HepG2 (cell line): ENCODE data around the gene EGFR. TPM values are rescaled to one million over a fixed set of nuclear protein-coding genes. Genes with fewer than 3 reads are reported as not detected.

ENCODE experiments used
- ATAC-seq: fragments of 200-7000 bp; cut with Tn5 transposase; 3 replicates; pipeline ENCODE4 v1.9.1; 2020; ENCODE audit warnings: mild to moderate bottlenecking, moderate library complexity
- BruUV-seq: library from RNA; stranded (reverse); fragments of 400-500 nt; replicated peaks from 2 replicates; lab custom pipeline; 2021; lab: Mats Ljungman, UMichigan
- CTCF ChIA-PET: fragments of 300-600 bp; formaldehyde crosslinking; extraction: SDS; loops from one replicate; lab custom pipeline; 2021; ENCODE audit warnings: low total read pairs, inconsistent platforms, low intra/inter-chr PET ratio; lab: Yijun Ruan, JAX
- POLR2A ChIA-PET: fragments of 350-600 bp; sonication (Branson Sonifier 250); formaldehyde crosslinking; loops from one replicate; lab custom pipeline; 2020; ENCODE audit warnings: antibody characterized with exemption, inconsistent platforms; lab: Yijun Ruan, JAX
- DNase-seq: peaks from one replicate; pipeline ENCODE4 v3.0.0-alpha.2; 2015; ENCODE audit warnings: low spot score
- FAIRE-seq: peaks from 3 replicates; lab custom pipeline; 2011; peaks lifted over from hg19 to GRCh38; lab: Jason Lieb, UNC
- H2AFZ ChIP-seq: one replicate; pipeline ENCODE4 v1.6.1; 2011; ENCODE audit warnings: low read length, inconsistent platforms
- H3K27ac ChIP-seq: fragments of 300-600 bp; 3 replicates; pipeline ENCODE4 v1.8.0; 2011; ENCODE audit warnings: mixed run types, mild to moderate bottlenecking, mixed read lengths, low read length, inconsistent platforms; ENCODE audit not compliant: insufficient read depth; ENCODE audit errors: extremely low read length
- H3K27me3 ChIP-seq, 2 experiments: fragments of 200-600 bp in 1 of 2; 2 replicates in 1 of 2; 3 replicates in 1 of 2; pipeline versions ENCODE4 v1.6.0 to v1.8.0; 2011; ENCODE audit warnings: low read length in 2 of 2, mild to moderate bottlenecking in 2 of 2, moderate library complexity in 2 of 2, inconsistent platforms in 1 of 2; ENCODE audit not compliant: insufficient read depth in 2 of 2, control insufficient read depth in 1 of 2
- H3K36me3 ChIP-seq, 2 experiments: fragments of 200-600 bp in 1 of 2; replicated peaks in 1 of 2; 2 replicates in 1 of 2; 3 replicates in 1 of 2; pipeline versions ENCODE4 v1.5.1 to v1.8.0; 2011; ENCODE audit warnings: low read length in 2 of 2, inconsistent platforms in 1 of 2; ENCODE audit not compliant: insufficient read depth in 2 of 2, control insufficient read depth in 1 of 2
- H3K4me1 ChIP-seq: 2 replicates; pipeline ENCODE4 v1.5.1; 2012; ENCODE audit warnings: low read length, inconsistent platforms; ENCODE audit not compliant: insufficient read depth
- H3K4me2 ChIP-seq: 2 replicates; pipeline ENCODE4 v1.6.0; 2011; ENCODE audit warnings: low read depth, low read length, inconsistent platforms
- H3K4me3 ChIP-seq, 3 experiments: fragments of 200-600 bp in 1 of 3; sonication (generic), shearing (Covaris generic) in 1 of 3; replicated peaks in 1 of 3; 2 replicates each; pipeline ENCODE4 v1.5.1; 2011 to 2016; ENCODE audit warnings: low read length in 3 of 3, inconsistent platforms in 2 of 3, low read depth in 2 of 3, mild to moderate bottlenecking in 2 of 3, control low read depth in 1 of 3, mixed read lengths in 1 of 3; ENCODE audit not compliant: insufficient read depth in 1 of 3
- H3K79me2 ChIP-seq: one replicate; pipeline ENCODE4 v1.6.1; 2011; ENCODE audit warnings: low read length, inconsistent platforms; ENCODE audit not compliant: insufficient read depth
- H3K9ac ChIP-seq: 2 replicates; pipeline ENCODE4 v1.6.0; 2011; ENCODE audit warnings: mild to moderate bottlenecking, low read depth, low read length, inconsistent platforms; ENCODE audit not compliant: insufficient read depth
- H3K9me3 ChIP-seq: 2 replicates; pipeline ENCODE4 v1.5.1; 2012; ENCODE audit warnings: mild to moderate bottlenecking, low read length
- H4K20me1 ChIP-seq: 2 replicates; pipeline ENCODE4 v1.6.0; 2011; ENCODE audit warnings: inconsistent platforms, mild to moderate bottlenecking, low read length, moderate library complexity; ENCODE audit not compliant: insufficient read depth
- CEBPB ChIP-seq: IDR thresholded peaks from 2 replicates; pipeline ENCODE4 v1.6.1; 2011; ENCODE audit warnings: low read depth, low read length, improper control_type of control experiment, borderline replicate concordance
- ELF3 ChIP-seq: IDR thresholded peaks from 2 replicates; pipeline ENCODE4 v1.6.1; 2016; ENCODE audit warnings: missing genetic modification reagents, missing compliant biosample characterization
- GATAD2A ChIP-seq: IDR thresholded peaks from 2 replicates; pipeline ENCODE4 v1.6.1; 2016
- WGBS: methylation state at CpG from one replicate; pipeline ENCODE4 v1.1.6; 2017; ENCODE audit warnings: low lambda C conversion rate; 5-methylcytosine and 5-hydroxymethylcytosine counted together
- in situ Hi-C: cut with HindIII; loops from 2 replicates; pipeline ENCODE4 v1.10.0; 2017; ENCODE audit warnings: low pct_unique_long_range_greater_than_20kb; ENCODE audit not compliant: extremely low pct_ligation_motif_present
- intact Hi-C: fragments of 100-400 bp; cut with micrococcal nuclease; formaldehyde crosslinking; loops from one replicate; pipeline ENCODE4 v1.10.0; 2022; ENCODE audit not compliant: unreplicated experiment
- polyA plus RNA-seq, 8 experiments: library from polyadenylated mRNA; depleted of rRNA in 3 of 8; stranded (reverse) in 7 of 8; unstranded in 1 of 8; fragments of >200 nt; fragmentation: Illumina TruSeq in 4 of 8; extraction: Trizol in 4 of 8; gene quantifications; 2 replicates each; pipeline versions ENCODE4 v1.2.1 to v1.2.3, GENCODE V29; 2011 to 2016; ENCODE audit warnings: low read depth in 4 of 8, missing spikeins in 1 of 8, mixed read lengths in 1 of 8; ENCODE audit not compliant: insufficient read depth in 1 of 8
- total RNA-seq, 5 experiments: library from RNA; depleted of rRNA; stranded (reverse); fragments of >200 nt; fragmentation: Illumina TruSeq; extraction: Trizol; gene quantifications; 2 replicates each; pipeline ENCODE4 v1.2.3, GENCODE V29; 2016; ENCODE audit warnings: low read depth in 1 of 5
- TF ChIP-seq, protein P1 (sequence below): sonication (generic); formaldehyde crosslinking; IDR thresholded peaks from 2 replicates; pipeline ENCODE4 v1.4.0; 2020; ENCODE audit warnings: mild to moderate bottlenecking, missing genetic modification reagents, borderline replicate concordance
- TF ChIP-seq, protein P2 (sequence below): sonication (generic); formaldehyde crosslinking; IDR thresholded peaks from 2 replicates; pipeline ENCODE4 v1.5.0; 2020; ENCODE audit warnings: missing genetic modification reagents, mild to moderate bottlenecking, borderline replicate concordance
- TF ChIP-seq, protein P3 (sequence below): sonication (generic); formaldehyde crosslinking; IDR thresholded peaks from 2 replicates; pipeline ENCODE4 v1.4.0; 2020; ENCODE audit warnings: missing genetic modification reagents

The EGFR gene
- total and polyA plus RNA-seq, 2 of the 13 experiments (the other 11 are each of a cell fraction or from before 2014, with no cell fraction given), result 7.0 to 10.0 TPM

DNA sequence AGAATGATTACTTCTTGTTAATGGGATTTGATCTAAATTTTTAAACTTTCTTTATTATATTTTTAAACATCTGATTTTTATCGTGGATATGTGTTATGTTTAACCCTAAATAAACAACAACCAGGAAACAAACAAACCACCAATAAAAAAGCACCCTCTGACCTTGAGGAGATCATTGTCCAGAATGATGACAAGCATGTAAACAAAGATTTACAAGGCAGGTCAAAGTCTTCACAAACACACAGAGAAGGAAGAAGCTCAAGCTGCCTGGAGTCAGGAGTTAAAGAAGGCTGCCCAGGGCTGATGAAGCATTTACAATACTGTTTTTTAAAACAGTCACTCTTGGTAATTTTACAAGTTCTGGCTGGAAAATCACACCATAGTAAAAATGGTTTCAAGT is 31.0 kb upstream of the EGFR start (continued):
- TF ChIP-seq, protein P1, sequence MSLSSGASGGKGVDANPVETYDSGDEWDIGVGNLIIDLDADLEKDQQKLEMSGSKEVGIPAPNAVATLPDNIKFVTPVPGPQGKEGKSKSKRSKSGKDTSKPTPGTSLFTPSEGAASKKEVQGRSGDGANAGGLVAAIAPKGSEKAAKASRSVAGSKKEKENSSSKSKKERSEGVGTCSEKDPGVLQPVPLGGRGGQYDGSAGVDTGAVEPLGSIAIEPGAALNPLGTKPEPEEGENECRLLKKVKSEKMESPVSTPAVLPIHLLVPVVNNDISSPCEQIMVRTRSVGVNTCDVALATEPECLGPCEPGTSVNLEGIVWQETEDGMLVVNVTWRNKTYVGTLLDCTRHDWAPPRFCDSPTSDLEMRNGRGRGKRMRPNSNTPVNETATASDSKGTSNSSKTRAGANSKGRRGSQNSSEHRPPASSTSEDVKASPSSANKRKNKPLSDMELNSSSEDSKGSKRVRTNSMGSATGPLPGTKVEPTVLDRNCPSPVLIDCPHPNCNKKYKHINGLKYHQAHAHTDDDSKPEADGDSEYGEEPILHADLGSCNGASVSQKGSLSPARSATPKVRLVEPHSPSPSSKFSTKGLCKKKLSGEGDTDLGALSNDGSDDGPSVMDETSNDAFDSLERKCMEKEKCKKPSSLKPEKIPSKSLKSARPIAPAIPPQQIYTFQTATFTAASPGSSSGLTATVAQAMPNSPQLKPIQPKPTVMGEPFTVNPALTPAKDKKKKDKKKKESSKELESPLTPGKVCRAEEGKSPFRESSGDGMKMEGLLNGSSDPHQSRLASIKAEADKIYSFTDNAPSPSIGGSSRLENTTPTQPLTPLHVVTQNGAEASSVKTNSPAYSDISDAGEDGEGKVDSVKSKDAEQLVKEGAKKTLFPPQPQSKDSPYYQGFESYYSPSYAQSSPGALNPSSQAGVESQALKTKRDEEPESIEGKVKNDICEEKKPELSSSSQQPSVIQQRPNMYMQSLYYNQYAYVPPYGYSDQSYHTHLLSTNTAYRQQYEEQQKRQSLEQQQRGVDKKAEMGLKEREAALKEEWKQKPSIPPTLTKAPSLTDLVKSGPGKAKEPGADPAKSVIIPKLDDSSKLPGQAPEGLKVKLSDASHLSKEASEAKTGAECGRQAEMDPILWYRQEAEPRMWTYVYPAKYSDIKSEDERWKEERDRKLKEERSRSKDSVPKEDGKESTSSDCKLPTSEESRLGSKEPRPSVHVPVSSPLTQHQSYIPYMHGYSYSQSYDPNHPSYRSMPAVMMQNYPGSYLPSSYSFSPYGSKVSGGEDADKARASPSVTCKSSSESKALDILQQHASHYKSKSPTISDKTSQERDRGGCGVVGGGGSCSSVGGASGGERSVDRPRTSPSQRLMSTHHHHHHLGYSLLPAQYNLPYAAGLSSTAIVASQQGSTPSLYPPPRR (CRISPR knock-in tag), result peak; percentile 58; the same call in 1 of the 2 replicates
- TF ChIP-seq GATAD2A, result peak; percentile 90
- peak; percentile 90 for TF ChIP-seq ELF3

DNA sequence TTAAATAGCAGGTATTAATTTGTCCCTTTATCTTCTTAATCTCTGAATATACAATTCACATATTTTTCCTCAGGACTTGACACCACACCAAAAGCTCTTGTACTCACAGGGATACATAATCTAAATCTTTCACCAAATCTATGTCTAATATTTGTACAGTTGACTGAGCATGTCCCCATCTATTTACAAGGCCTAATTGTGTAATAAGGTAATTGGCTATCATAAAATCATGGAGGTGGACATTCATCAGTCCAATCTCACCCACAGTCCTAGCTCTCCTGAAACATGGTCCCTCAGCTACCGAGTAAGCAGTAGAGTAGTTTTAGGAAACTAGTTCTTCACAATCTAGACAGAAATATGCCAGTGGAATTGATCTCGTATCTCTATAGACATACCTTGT is 30.3 kb upstream of the EGFR start:
- no peak overlapping the region for H3K9ac ChIP-seq
- no TSS peak for BruUV-seq
- no peak for DNase-seq
- H3K27me3 ChIP-seq, result no peaks in the 10 kb centered on the region
- peaks cover 41% of the 10 kb centered on the region for H3K4me1 ChIP-seq
- POLR2A ChIA-PET, result interaction anchor here (0.8 kb wide), 1 partner anchor 189 kb away, joined by 3 read pairs; no protein-coding TSS in a partner anchor
- no peak overlapping the region for H3K27ac ChIP-seq
- no peak overlapping the region for H2AFZ ChIP-seq
- H3K4me2 ChIP-seq, result no peak overlapping the region
- H3K4me3 ChIP-seq, result no peak overlapping the region
- no peaks in the 10 kb centered on the region for H3K9me3 ChIP-seq
- TF ChIP-seq, protein P2, sequence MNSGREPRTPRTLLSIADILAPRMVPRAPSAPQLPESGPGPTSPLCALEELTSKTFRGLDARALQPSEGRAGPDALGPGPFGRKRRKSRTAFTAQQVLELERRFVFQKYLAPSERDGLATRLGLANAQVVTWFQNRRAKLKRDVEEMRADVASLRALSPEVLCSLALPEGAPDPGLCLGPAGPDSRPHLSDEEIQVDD (CRISPR knock-in tag), result no peak
- peak; percentile 1; the same call in 1 of the 2 replicates for TF ChIP-seq CEBPB
- TF ChIP-seq, protein P3, sequence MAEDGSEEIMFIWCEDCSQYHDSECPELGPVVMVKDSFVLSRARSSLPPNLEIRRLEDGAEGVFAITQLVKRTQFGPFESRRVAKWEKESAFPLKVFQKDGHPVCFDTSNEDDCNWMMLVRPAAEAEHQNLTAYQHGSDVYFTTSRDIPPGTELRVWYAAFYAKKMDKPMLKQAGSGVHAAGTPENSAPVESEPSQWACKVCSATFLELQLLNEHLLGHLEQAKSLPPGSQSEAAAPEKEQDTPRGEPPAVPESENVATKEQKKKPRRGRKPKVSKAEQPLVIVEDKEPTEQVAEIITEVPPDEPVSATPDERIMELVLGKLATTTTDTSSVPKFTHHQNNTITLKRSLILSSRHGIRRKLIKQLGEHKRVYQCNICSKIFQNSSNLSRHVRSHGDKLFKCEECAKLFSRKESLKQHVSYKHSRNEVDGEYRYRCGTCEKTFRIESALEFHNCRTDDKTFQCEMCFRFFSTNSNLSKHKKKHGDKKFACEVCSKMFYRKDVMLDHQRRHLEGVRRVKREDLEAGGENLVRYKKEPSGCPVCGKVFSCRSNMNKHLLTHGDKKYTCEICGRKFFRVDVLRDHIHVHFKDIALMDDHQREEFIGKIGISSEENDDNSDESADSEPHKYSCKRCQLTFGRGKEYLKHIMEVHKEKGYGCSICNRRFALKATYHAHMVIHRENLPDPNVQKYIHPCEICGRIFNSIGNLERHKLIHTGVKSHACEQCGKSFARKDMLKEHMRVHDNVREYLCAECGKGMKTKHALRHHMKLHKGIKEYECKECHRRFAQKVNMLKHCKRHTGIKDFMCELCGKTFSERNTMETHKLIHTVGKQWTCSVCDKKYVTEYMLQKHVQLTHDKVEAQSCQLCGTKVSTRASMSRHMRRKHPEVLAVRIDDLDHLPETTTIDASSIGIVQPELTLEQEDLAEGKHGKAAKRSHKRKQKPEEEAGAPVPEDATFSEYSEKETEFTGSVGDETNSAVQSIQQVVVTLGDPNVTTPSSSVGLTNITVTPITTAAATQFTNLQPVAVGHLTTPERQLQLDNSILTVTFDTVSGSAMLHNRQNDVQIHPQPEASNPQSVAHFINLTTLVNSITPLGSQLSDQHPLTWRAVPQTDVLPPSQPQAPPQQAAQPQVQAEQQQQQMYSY (CRISPR knock-in tag), result peak; percentile 62; the same call in 1 of the 2 replicates
- 69% methylated on average over 2 of the region's 2 CpGs for WGBS
- CTCF ChIA-PET, result no interaction called here
- H4K20me1 ChIP-seq, result no peaks in the 10 kb centered on the region
- no peaks in the 10 kb centered on the region for H3K79me2 ChIP-seq
- intact Hi-C loops (no loop called here), in situ Hi-C loops (no loop called here)
- ATAC-seq, result no peak
- no peaks in the 10 kb centered on the region for H3K36me3 ChIP-seq
- no peak for FAIRE-seq
